ENCODE measurements around the gene ELANE.

DNA sequence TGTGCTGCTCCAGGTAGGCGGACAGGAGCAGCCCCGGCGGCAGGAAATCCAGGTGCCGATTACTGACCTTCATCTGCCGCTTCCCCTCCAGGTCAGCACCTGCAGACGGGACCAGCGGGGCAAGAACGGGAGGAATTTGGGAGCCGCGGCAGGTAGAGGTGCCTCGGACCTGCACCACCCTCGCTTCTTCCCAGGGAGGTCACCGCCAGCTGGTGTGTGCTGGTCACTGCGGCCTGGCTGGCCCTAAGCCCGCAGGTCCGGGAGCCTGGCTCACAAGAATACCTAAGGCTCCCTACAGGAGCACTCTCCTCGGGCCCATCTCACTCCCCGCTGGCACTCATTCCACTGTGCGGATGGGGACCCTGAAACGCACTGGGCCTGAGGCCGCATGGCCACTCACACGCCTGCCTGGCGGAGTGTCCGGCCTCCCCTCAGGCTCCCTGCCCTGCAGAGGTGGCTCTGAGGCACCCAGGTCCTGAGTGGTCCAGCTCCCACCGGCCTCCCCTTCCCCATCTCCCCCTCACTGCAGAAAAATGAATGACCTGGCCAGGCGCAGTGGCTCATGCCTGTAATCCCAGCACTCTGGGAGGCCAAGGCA, 45.4 kb downstream of the ELANE start:
- TF ChIP-seq, protein P1, sequence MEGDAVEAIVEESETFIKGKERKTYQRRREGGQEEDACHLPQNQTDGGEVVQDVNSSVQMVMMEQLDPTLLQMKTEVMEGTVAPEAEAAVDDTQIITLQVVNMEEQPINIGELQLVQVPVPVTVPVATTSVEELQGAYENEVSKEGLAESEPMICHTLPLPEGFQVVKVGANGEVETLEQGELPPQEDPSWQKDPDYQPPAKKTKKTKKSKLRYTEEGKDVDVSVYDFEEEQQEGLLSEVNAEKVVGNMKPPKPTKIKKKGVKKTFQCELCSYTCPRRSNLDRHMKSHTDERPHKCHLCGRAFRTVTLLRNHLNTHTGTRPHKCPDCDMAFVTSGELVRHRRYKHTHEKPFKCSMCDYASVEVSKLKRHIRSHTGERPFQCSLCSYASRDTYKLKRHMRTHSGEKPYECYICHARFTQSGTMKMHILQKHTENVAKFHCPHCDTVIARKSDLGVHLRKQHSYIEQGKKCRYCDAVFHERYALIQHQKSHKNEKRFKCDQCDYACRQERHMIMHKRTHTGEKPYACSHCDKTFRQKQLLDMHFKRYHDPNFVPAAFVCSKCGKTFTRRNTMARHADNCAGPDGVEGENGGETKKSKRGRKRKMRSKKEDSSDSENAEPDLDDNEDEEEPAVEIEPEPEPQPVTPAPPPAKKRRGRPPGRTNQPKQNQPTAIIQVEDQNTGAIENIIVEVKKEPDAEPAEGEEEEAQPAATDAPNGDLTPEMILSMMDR (IDR thresholded peaks at IDR 0.05) = no peak
- TF ChIP-seq POLR2A (IDR thresholded peaks at IDR 0.05) = no peak

All from thyroid gland (tissue), 4 donors.